NCI-H748 (cell line): ENCODE data around the gene LEO1.
"Not testable (repeated sequence)": the region's sequence is repeated elsewhere in the genome, so short reads cannot be mapped to it uniquely, and the experiment has no call there.

Source experiments
- DNase-seq: peaks from one replicate; lab custom pipeline; 2025; ENCODE audit not compliant: unreplicated experiment; lab: John Stamatoyannopoulos, UW

The LEO1 gene

DNA sequence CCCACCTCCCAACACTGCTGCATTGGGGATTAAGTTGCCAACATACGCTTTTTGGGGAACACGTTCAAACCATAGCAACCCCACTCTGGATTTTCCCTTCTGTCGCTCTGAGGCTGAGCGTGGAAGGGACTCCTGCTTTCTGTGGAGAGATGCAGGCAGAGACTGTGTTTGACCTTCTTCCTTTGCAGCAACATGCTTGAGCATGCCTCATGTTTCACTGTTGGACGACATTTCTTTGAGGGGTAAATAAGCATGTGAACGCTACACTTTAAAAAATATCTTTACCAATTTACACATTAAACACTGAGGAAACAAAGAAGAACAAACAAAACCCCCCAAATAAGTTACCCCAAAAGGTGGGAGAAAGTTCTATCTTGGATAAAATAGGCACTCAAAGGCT lies 33.2 kb upstream of the LEO1 start:
- no peak for DNase-seq

DNA sequence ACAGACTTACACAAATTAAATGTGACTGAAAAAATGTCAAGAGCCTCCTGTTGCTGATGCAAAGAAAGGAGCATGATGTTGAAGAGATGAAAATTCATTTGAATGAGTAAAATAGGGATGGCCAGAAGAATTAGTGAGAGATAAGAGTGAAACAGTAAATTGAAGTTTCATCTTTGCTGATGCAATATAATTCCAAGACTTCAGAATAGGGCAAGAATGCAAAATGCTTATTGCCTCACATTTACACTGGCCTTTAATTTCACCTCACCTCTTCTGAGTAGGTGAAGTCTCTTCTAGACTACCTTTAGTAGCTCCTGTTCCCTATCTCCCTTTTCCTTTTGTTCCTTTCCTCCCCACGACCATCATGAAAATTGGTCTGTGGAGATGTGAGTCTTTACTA lies 32.1 kb upstream of the LEO1 start:
- no peak for DNase-seq

DNA sequence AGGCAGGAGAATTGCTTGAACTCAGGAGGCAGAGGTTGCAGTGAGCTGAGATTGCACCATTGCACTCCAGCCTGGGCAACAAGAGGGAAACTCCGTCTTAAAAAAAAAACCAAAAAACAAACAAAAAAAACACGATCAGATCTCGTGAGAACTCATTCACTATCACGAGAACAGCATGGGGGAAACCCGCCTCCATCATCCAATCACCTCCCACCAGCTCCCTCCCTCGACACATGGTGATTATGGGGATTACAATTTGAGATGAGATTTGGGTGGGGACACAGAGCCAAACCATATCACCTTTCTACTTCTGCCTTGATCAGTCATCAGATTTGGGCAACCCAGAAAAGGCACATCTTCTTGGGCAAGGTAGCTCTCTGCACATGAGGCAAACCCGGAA lies 31.5 kb upstream of the LEO1 start:
- DNase-seq: not testable (repeated sequence)

DNA sequence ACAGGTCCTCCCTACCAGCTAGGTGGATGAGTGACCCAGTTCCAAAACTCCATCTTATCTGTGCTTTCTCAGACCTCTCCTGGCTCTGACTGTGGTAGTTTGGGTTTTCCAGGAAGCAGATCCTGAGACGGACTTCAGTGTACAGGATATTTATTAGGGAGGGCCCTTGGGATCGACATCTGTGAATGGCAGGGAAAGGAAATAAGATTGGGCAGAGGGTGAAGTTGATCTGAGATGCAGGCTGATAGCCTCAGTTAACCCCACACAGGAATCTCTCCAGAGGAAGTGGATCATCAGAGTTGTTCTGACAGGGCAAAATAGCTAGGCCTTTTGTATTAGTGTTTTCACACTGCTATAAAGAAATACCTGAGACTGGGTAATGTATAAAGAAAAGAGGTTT lies 30.8 kb upstream of the LEO1 start:
- DNase-seq: no peak

DNA sequence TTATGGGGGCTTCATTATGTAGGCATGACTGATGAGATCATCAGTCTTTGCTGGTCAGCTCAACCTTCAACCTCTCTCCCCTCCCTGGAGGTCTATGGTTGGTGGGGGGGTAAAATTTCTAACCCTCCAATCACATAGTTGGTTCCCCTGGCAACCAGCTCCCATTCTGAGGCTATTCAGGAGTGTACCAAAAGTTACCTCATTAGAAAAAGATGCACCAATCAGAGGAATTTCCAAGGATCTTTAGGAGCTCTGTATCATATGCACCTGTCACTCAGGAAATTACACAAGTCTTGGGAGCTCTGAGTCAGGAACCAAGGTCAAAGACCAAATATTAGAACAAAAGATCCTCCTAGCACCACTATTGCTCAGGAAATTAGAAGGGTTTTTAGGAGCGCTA lies 21.4 kb upstream of the LEO1 start:
- no peak for DNase-seq

DNA sequence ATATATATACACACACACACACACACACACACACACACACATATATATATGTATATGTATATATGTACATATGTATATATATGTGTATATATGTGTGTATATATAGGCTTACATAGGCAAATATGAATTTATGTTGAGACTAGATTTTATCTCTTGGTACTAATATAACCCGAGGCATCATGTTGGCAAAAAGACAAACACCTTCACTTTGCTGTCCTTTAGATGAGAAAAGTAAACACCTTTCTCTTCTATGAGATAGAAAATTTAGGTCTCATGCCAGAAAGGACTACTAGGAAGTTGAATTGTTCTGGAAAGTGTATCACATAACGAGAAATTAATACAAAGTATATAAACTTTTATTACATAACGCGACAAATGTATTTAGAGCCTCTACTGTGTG lies 19.6 kb upstream of the LEO1 start:
- no peak for DNase-seq

DNA sequence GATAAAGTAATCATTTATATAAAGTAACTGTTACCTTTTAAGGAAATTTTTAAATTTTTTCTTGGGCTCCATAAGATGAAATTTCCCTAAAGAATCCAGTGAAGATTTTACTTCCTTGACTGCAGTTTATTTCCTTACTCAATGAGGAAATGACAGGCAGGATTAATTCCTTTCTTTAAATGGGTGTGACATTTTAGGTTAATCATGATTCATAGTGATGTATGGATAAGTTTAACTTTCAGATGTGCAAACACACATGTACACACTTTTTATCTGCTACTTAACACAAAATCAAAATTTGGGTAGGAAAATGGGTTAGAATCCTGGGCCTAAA lies 11.2 kb upstream of the LEO1 start:
- DNase-seq: no peak

DNA sequence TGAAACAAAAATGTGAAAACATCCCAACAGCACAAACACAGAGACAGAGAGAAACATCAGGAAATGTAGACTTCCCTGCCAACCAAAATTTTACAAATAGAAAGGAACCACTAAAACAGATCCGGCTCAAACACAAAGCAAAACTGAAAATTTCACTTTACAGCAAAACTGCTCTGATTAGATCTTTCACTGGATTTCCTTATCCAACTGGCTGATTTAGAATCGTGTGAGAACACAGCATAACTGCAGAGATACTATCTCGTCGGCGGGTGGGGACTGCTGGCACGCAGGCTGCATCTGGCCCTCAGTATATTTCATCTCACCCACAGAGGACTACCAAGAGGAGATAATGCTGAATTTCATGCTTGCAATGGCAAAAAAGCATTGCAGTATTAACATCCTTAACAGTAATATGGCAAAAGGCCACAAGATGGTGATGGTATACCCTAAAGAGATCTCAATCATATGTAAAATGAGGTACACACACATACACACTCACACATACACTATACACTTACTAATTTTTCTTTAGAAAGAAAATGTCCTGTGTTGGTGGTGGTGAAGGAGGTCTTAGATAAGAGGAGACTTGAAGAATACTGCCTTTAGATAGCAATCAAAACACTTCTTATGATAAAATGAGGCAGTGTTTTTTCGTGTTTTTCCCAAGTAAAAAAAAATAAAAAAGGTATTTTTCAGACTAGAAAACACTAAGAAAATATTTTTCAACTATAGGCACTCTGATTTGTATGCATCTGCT lies 10.6 kb upstream of the LEO1 start:
- peak; percentile 56 for DNase-seq

DNA sequence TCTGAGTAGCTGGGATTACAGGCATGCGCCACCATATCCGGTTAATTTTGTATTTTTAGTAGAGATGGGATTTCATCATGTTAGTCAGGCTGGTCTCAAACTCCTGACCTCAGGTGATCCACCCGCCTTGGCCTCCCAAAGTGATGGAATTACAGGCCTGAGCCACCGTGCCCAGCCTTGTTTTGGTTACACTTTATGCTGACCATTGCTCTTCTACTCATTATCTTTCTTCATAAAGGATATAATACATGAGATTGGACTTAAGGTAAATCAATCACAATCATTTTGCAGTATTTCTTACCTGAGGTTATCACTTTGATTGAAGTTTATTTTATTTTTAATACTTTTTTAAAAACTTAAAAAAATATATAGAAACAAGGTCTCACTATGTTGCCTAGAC lies 2.2 kb upstream of the LEO1 start:
- no peak for DNase-seq

DNA sequence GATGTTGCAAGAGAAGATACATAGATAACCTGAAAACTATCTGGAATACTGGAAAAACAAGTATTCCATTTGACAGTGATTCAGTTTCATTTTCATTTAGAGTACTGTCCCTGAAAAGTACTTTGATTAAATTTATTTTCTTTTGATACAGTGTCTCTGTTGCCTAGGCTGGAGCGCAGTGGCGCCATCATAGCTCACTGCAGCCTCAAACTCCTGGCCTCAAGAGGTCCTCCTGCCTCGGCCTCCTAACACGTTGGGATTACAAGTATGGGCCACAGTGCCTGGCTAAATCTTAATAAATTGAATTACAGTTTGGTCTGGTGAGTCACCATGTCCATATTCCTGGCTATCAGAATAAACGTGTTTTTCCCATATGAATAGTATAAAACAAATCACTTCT lies 1.6 kb upstream of the LEO1 start:
- no peak for DNase-seq

DNA sequence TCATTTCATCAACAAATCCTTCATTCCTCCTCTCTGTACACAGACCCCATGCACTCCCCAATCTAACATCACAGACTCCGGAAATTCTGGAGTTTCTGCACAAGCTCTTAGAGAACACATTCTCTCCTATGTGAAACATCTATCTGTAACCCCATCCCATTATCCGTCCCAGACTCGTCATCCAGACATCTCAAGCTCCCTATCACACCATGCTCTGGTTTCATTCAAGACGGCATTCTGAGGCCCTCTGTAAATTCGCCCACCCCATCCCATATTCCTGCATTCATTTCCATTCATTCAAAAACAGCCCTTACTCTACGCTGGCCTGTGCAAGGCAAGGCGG lies 575 bp downstream of the LEO1 start:
- no peak for DNase-seq

DNA sequence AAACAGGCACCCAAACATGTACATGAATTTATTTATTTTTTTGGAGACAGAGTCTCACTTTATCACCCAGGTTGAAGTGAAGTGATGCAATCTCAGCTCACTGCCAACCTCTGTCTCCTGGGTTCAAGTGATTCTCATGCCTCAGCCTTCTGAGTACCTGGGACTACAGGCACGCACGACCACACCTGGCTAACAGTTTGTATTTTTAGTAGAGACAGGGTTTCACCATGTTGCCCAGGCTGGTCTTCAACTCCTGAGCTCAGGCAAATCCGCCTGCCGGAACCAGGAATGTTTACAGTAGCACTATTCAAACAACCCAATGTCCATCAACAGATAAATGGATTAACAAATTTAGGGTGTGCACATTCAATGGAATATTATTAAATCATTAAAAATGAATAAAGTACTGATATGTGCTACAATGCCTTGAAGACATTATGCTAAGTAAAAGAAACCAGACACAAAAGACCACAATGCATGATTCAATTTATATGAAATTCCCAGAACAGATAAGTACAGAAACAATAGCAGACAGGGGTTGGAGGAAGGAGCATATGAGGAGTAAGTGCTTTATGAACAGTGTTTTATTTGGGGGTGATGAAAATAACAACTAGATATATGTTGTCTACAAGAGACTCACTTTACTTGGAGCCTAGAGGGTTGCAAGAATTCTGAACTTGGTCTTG lies 1.3 kb downstream of the LEO1 start:
- DNase-seq: peak; percentile 27

DNA sequence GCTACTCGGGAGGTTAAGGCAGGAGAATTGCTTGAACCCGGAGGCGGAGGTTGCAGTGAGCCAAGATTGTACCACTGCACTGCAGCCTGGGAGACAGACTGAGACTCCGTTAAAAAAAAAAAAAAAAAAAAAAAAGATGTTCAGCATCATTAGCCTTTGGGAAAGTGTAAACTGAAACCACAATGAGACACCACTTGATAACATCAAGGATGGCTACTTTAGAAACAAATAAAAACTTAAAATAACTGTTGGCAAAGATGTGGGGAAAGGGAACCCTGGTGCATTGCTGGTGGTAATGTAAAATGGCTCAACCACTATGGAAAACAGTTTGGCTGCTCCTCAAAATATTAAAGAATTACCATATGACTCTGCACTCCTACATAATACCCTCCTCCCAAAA lies 1.9 kb downstream of the LEO1 start:
- DNase-seq: no peak

DNA sequence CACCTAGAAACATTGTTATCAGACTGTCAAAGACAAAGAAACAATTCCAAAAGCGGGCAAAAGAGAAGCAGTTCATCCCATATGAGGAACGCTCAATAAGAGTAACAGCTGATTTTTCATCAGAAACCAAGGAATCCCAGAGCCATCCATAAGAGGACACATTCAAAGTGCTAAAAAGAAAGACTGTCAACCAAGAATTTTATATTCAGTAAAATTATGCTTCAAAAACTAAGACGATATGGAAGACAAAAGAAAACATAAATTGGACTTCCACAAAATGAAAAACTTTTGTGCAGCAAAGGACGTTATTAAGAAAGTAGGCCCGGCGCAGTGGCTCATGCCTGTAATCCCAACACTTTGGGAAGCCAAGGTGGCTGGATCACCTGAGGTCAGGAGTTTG lies 4.0 kb downstream of the LEO1 start:
- no peak for DNase-seq

DNA sequence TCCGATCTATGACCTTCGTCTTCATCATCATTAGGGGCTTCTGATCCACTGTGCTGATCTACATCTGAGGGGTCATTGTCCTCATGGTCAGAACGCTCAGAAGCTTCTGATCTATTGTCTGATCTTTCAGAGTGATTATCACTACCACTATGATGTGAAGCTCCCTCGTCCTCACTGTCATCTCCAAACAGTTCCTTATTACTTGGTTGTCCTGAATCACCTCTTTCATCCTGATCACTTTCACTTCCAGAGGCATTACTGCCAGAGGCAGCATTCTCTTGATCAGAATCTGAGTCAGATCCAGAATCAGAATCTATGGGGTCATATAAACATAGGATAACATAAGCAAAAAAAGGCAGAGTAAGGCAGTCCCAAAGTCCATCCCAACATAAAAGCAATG lies 5.4 kb downstream of the LEO1 start:
- DNase-seq: no peak

DNA sequence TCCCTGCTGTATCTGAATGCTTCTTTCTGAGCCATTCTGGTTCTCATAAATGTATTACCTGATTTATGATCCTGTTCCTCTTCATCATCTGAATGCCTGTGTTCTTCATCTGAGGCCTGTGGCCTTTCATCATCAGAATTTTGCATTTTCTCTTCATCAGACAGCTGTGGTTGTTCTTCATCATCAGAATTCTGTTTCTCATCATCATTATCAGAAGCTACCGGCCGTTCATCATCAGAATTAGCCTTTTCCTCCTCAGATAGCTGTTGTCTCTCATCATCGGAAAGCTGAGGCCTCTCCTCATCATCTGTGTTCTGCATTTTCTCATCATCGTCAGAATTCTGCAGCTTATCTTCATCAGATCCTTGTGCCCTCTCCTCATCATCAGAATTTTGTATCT lies 5.9 kb downstream of the LEO1 start:
- no peak for DNase-seq

DNA sequence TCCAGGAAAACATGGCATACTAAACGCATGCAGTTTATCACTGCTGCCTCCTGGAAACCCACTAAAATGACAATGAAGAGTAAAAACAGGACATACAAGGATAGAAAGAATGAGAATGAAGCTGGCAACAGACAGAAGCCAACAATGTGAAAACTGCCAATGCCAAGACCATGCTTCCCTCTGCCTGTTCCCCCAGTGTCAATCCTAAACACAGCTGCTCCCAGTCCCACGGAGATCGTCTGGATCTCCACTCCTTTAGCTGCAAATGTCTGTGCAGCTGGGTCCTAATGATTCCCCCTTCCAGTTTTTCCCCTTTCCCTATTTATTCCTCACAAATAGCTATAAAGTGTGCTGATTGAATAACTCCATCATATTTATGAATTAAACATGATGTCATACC lies 16.1 kb downstream of the LEO1 start:
- no peak for DNase-seq

DNA sequence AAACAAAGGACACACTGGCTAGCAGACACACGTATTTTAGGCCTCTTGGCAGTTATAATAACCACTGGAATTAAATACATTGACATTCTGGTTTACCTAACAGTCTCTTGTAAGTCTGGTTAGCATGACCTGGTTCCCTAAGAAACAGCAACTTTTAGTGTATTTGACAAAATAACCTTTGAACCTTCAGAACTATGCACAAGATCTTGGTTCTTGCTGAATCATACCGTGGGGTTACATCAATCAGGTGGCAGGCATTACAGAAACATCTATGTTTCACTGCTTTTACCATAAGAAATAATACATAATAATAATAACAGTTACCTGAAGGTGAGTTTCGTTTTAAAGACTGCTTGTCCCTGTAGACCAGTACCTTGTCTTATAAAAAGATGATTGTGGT lies 18.8 kb downstream of the LEO1 start:
- DNase-seq: no peak

DNA sequence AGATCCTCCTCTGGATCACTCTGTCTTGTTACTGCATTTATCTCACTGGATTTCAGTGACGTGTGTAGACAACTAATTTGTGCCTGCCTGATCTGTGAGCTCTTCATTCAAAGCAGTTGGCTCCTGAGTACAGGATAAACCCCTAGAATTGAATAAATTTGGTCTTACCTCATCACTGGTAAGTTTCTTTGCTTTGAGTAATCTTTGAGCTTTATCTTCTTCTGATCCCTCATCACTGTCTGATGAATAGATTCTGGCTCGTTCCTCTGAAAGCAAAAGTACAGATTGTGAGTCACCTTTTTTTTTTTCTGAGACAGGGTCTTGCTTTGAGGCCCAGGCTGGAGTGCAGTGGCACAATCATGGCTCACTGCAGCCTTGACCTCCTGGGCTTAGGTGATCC lies 24.5 kb downstream of the LEO1 start:
- no peak for DNase-seq

DNA sequence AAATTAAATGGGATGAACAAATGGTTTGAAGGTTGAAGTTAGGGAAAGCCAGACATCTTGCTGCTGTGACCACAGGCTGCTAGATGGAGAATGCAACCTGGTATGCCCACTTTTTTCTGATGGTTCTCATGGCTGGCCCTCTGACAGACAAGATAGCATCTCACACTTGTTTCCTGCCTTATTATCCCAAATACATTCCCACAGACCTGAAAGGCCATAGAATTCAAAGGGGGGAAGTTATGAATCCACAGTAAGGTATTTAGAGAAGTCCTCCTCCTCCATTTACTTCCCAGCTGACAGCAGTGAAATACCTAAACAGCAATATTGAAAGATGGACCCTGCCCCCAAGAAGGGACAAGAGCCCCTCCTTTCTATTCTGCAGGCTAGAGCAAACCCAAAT lies 32.4 kb downstream of the LEO1 start:
- DNase-seq: no peak

DNA sequence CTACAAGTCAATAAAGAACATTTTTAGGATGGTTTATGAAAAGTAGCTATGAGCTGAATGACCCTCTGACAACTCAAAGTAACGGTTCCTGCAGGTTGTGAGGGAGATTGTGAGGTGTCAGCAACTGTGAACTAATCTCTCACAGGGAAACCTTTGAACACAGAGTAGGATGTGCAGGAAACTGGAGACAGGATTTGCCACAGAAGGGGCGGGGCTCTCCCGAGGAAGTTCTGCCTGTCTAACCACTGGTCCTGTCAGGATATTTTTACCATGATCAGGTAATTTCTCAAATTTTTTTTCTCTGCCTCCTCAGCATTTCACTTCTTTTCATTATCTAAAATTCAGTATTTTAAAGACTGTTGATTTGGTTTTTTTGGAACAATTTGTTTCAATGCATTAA lies 33.3 kb downstream of the LEO1 start:
- DNase-seq: no peak

DNA sequence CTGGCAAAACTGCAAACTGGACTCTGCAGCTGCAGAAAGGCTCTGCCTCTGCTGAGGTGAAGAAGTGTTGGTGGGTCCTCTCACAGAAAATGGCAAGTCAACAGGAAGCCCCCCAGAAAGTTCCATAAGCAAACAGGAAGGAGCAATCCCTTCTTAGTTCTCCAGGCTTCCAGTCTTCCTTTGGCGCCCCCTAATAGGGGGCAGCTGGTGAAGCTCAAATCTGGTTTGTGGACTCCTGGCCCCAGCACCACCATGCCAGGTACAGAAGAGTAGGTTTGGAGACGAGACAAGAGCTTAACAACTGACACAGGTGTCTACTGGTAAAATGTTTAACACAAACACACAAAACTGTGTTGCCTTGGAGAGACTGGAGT lies 35.5 kb downstream of the LEO1 start:
- DNase-seq: no peak

DNA sequence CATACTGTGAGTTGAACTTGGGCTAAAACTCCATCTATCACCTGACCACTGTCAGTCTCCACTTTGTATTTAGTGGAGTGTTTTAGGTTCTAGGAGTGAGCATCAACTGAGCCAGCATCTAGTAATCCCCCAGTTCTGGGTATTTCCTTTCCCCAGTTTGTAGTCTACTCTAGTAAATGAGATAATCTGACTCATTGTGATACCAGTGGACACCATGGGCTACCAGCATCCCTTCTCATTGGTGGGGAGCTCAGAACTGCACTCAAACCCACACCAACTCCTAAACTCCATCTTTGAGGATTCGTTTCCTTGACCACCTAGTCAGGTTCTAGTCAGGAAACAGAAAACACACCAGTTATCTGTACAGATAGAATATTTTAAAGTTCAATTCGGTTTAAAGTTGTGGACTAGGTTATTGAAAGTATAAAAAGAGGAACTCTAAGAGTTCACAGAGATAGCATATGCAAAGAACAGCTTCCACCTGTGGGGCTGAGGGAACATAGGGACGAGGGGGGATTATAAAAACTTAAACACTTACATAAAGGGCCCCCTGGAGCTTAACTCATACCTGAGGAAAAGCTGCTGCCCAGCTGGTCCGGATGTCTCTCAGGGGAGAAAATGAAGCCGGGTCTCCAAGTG lies 36.0 kb downstream of the LEO1 start:
- DNase-seq: no peak
